Measurements from ENCODE around the gene MAP3K3. TPM values are rescaled to one million over a fixed set of nuclear protein-coding genes. Genes with fewer than 3 reads are reported as not detected.

MAP3K3 gene
- total and polyA plus RNA-seq, 10 of the 15 experiments (the other 5 are each of a cell fraction or from before 2014, with no cell fraction given): 1.6 to 24.1 (median 15.0) TPM

DNA sequence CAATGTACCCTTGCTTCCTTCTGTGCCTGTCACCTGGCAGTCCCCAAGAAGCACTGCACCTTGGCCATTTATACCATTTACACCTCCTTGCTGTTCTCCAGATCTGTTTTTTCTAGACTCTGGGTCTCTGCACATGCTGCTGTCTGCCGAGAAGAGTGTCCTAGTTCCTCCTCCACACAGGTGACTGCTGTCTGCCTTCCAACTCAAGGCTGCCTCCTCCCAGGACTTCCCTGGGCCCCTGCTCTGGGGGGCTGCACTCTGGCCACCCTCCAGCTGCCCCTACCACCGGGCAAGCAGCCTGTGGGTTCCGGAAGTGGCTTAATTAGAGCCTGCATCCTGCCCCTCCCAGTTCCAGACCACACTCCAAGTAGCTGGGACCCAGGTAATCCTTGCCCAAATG, 83.4 kb downstream of the MAP3K3 start:
- POLR2A ChIA-PET: no interaction called here
- no peak overlapping the region for H3K9ac ChIP-seq (ENCODE audit: control insufficient read depth, insufficient read depth, low read length)
- no peaks in the 10 kb centered on the region for H3K9me3 ChIP-seq (replicated peaks; ENCODE audit: control insufficient read depth, insufficient read depth, low read length)
- RAD21 ChIA-PET (ENCODE audit: unreplicated experiment): interaction anchor here (0.8 to 1.3 kb wide), 2 partner anchors 8 to 280 kb away, joined by 3 to 4 read pairs; no protein-coding TSS in a partner anchor
- no peak overlapping the region for H3K4me3 ChIP-seq
- 30% methylated on average over 3 of the region's 3 CpGs for WGBS (ENCODE audit: insufficient coverage, insufficient replicate concordance, low lambda C conversion rate, missing lambda C conversion rate)
- CTCF ChIA-PET: interaction anchor here (0.8 to 1.6 kb wide), 3 partner anchors 7 to 81 kb away, joined by 3 read pairs; no protein-coding TSS in a partner anchor
- intact Hi-C loops (cut with micrococcal nuclease; ENCODE audit: unreplicated experiment): no loop called here
- SMC1A ChIA-PET (ENCODE audit: uncharacterized antibody, unreplicated experiment): interaction anchor here (0.8 kb wide), 1 partner anchor 27 kb away, joined by 3 read pairs; no protein-coding TSS in a partner anchor
- FAIRE-seq (no peak), ATAC-seq (no peak), DNase-seq (ENCODE audit: low read depth, low spot score) (no peak)
- no peak overlapping the region; the same call in 1 of the 2 replicates for H3K27ac ChIP-seq (ENCODE audit: control insufficient read depth, insufficient read depth)
- no peaks in the 10 kb centered on the region for H3K27me3 ChIP-seq (replicated peaks in 1 of 2; ENCODE audit: control insufficient read depth in 2 of 2, insufficient read depth in 2 of 2, low read length in 1 of 2)
- no peak overlapping the region for H2AFZ ChIP-seq (ENCODE audit: control insufficient read depth, low read depth, low read length)
- in situ Hi-C loops (cut with MboI): no loop called here
- H3K79me2 ChIP-seq (ENCODE audit: control insufficient read depth, insufficient read depth, low read length): peaks cover 26% of the 10 kb centered on the region
- H3K4me2 ChIP-seq (ENCODE audit: control insufficient read depth, insufficient read depth): no peak overlapping the region
- no TSS peak for BruUV-seq (replicated peaks)
- H3K36me3 ChIP-seq (ENCODE audit: control insufficient read depth in 2 of 2, insufficient read depth in 2 of 2, low read length in 1 of 2): peaks cover 9 to 14% of the 10 kb centered on the region in 2 experiments
- peaks cover 14% of the 10 kb centered on the region for H3K4me1 ChIP-seq (ENCODE audit: control insufficient read depth, insufficient read depth, low read length)
- no peaks in the 10 kb centered on the region for H4K20me1 ChIP-seq (ENCODE audit: control insufficient read depth, insufficient read depth)
- no peak for TF ChIP-seq ASH2L (IDR thresholded peaks at IDR 0.05; ENCODE audit: borderline replicate concordance, low read depth)
- TF ChIP-seq, protein P1, sequence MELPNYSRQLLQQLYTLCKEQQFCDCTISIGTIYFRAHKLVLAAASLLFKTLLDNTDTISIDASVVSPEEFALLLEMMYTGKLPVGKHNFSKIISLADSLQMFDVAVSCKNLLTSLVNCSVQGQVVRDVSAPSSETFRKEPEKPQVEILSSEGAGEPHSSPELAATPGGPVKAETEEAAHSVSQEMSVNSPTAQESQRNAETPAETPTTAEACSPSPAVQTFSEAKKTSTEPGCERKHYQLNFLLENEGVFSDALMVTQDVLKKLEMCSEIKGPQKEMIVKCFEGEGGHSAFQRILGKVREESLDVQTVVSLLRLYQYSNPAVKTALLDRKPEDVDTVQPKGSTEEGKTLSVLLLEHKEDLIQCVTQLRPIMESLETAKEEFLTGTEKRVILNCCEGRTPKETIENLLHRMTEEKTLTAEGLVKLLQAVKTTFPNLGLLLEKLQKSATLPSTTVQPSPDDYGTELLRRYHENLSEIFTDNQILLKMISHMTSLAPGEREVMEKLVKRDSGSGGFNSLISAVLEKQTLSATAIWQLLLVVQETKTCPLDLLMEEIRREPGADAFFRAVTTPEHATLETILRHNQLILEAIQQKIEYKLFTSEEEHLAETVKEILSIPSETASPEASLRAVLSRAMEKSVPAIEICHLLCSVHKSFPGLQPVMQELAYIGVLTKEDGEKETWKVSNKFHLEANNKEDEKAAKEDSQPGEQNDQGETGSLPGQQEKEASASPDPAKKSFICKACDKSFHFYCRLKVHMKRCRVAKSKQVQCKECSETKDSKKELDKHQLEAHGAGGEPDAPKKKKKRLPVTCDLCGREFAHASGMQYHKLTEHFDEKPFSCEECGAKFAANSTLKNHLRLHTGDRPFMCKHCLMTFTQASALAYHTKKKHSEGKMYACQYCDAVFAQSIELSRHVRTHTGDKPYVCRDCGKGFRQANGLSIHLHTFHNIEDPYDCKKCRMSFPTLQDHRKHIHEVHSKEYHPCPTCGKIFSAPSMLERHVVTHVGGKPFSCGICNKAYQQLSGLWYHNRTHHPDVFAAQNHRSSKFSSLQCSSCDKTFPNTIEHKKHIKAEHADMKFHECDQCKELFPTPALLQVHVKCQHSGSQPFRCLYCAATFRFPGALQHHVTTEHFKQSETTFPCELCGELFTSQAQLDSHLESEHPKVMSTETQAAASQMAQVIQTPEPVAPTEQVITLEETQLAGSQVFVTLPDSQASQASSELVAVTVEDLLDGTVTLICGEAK (IDR thresholded peaks at IDR 0.05; ENCODE audit: borderline replicate concordance): no peak
- TF ChIP-seq TAF1 (IDR thresholded peaks at IDR 0.05; ENCODE audit: borderline replicate concordance, low read depth, low read length): no peak
- TF ChIP-seq MEF2B (IDR thresholded peaks at IDR 0.05; ENCODE audit: partially characterized antibody, poor library complexity, severe bottlenecking): no peak
- TF ChIP-seq CREM (IDR thresholded peaks at IDR 0.05; ENCODE audit: low read depth): no peak
- TF ChIP-seq HCFC1 (IDR thresholded peaks at IDR 0.05; ENCODE audit: low read length): no peak
- TF ChIP-seq, protein P2, sequence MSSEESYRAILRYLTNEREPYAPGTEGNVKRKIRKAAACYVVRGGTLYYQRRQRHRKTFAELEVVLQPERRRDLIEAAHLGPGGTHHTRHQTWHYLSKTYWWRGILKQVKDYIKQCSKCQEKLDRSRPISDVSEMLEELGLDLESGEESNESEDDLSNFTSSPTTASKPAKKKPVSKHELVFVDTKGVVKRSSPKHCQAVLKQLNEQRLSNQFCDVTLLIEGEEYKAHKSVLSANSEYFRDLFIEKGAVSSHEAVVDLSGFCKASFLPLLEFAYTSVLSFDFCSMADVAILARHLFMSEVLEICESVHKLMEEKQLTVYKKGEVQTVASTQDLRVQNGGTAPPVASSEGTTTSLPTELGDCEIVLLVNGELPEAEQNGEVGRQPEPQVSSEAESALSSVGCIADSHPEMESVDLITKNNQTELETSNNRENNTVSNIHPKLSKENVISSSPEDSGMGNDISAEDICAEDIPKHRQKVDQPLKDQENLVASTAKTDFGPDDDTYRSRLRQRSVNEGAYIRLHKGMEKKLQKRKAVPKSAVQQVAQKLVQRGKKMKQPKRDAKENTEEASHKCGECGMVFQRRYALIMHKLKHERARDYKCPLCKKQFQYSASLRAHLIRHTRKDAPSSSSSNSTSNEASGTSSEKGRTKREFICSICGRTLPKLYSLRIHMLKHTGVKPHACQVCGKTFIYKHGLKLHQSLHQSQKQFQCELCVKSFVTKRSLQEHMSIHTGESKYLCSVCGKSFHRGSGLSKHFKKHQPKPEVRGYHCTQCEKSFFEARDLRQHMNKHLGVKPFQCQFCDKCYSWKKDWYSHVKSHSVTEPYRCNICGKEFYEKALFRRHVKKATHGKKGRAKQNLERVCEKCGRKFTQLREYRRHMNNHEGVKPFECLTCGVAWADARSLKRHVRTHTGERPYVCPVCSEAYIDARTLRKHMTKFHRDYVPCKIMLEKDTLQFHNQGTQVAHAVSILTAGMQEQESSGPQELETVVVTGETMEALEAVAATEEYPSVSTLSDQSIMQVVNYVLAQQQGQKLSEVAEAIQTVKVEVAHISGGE (CRISPR knock-in tag; IDR thresholded peaks at IDR 0.05): no peak
- no peak for TF ChIP-seq SIN3A (IDR thresholded peaks at IDR 0.05; ENCODE audit: low read depth, low read length)
- TF ChIP-seq, protein P3, sequence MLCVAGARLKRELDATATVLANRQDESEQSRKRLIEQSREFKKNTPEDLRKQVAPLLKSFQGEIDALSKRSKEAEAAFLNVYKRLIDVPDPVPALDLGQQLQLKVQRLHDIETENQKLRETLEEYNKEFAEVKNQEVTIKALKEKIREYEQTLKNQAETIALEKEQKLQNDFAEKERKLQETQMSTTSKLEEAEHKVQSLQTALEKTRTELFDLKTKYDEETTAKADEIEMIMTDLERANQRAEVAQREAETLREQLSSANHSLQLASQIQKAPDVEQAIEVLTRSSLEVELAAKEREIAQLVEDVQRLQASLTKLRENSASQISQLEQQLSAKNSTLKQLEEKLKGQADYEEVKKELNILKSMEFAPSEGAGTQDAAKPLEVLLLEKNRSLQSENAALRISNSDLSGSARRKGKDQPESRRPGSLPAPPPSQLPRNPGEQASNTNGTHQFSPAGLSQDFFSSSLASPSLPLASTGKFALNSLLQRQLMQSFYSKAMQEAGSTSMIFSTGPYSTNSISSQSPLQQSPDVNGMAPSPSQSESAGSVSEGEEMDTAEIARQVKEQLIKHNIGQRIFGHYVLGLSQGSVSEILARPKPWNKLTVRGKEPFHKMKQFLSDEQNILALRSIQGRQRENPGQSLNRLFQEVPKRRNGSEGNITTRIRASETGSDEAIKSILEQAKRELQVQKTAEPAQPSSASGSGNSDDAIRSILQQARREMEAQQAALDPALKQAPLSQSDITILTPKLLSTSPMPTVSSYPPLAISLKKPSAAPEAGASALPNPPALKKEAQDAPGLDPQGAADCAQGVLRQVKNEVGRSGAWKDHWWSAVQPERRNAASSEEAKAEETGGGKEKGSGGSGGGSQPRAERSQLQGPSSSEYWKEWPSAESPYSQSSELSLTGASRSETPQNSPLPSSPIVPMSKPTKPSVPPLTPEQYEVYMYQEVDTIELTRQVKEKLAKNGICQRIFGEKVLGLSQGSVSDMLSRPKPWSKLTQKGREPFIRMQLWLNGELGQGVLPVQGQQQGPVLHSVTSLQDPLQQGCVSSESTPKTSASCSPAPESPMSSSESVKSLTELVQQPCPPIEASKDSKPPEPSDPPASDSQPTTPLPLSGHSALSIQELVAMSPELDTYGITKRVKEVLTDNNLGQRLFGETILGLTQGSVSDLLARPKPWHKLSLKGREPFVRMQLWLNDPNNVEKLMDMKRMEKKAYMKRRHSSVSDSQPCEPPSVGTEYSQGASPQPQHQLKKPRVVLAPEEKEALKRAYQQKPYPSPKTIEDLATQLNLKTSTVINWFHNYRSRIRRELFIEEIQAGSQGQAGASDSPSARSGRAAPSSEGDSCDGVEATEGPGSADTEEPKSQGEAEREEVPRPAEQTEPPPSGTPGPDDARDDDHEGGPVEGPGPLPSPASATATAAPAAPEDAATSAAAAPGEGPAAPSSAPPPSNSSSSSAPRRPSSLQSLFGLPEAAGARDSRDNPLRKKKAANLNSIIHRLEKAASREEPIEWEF (IDR thresholded peaks at IDR 0.05; ENCODE audit: insufficient replicate concordance, low read depth, low read length): no peak
- TF ChIP-seq SIX5 (IDR thresholded peaks at IDR 0.05; ENCODE audit: low read depth, low read length, severe bottlenecking): no peak
- no peak for TF ChIP-seq RELA (IDR thresholded peaks at IDR 0.05; ENCODE audit: borderline replicate concordance, partially characterized antibody)

All from GM12878 (cell line).